ENCODE data around the gene GPR146.

Gene GPR146

DNA sequence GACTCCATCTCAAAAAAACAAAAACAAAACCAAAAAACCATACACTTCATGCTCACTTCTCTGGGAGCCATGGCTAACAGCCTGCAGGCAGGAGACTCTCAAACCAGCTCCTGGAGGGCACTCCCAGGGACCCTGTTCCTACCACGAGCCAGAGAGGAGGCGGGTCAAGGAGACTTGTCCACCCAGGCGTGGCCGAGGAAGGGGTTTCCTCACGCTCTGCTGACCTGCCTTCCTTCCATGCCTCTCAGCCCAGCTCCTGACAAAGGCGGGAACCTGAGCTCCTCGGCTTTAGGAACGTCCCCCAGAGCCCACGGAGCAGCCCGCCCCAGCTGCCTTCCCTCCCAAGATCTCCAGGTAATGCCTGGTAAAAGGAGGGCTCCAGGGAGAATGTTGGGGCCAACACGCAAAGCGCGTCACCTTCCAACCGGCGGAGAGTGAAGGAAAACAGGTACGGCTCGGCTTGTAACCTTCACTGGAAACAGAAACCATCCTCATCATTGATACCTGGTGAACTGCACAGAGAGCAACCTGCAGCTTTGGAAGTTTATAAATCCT is 9.5 kb downstream of the GPR146 start:
- TF ChIP-seq, protein P1, sequence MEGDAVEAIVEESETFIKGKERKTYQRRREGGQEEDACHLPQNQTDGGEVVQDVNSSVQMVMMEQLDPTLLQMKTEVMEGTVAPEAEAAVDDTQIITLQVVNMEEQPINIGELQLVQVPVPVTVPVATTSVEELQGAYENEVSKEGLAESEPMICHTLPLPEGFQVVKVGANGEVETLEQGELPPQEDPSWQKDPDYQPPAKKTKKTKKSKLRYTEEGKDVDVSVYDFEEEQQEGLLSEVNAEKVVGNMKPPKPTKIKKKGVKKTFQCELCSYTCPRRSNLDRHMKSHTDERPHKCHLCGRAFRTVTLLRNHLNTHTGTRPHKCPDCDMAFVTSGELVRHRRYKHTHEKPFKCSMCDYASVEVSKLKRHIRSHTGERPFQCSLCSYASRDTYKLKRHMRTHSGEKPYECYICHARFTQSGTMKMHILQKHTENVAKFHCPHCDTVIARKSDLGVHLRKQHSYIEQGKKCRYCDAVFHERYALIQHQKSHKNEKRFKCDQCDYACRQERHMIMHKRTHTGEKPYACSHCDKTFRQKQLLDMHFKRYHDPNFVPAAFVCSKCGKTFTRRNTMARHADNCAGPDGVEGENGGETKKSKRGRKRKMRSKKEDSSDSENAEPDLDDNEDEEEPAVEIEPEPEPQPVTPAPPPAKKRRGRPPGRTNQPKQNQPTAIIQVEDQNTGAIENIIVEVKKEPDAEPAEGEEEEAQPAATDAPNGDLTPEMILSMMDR (IDR thresholded peaks at IDR 0.05; ENCODE audit: low read depth, low read length) = no peak
- no peak for DNase-seq (ENCODE audit: low read depth in 2 of 2)
- no peak overlapping the region for H3K4me3 ChIP-seq (replicated peaks in 1 of 2; ENCODE audit: low read depth in 2 of 2, low read length in 2 of 2)

DNA sequence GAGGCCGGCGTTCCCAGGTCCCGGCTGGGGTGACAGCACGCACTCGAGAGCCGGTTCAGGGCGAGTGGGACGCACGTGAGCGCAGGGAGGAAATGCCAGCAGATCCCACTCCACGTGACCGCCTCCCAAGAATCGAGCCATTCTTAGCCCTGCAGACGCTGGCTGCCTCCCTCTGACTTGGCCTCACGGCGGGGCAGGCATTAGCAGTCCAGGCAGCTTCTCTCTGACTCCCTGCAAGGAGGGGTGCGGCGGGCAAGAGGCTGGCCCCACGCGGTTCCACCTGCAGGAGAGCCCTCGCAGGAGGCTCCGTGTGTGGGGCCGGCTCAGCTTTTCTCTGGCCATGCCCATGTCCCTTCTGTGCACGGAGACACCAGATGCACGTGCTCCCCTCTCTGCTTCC is 10.1 kb downstream of the GPR146 start:
- no peak overlapping the region for H3K4me3 ChIP-seq (replicated peaks in 1 of 2; ENCODE audit: low read depth in 2 of 2, low read length in 2 of 2)
- TF ChIP-seq, protein P1 (IDR thresholded peaks at IDR 0.05; ENCODE audit: low read depth, low read length) = no peak
- no peak for DNase-seq (ENCODE audit: low read depth in 2 of 2)

DNA sequence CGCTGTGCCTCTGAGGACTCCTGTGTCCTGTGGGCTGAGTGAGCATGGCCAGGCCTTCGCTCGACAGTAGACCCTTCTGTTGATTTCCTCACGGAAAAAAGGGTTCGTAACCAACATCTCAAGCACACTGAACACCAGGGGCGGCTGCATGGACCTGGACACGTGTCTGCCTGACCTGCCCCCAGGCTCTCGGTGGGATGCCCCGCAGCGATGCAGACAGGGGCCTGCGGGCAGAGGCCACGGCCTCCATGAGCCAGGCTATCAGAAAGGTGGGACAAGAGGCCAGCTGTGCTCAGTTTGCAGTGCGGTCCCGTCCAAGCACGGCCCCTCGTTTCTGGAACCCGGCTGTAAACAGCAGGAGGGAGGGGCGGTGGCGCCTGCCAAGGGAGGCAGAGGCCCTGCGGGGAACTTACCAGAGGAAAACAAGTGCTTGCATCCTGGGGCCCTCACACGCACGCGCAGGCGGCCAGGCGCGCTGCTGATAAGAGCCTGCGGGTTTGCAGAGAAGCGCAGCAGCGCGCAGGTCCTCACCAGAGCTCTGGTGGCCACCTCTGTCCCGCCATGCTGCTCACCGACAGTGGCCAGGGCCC is 10.6 kb downstream of the GPR146 start:
- H3K4me3 ChIP-seq (replicated peaks in 1 of 2; ENCODE audit: low read depth in 2 of 2, low read length in 2 of 2) = peak overlapping the region in 1 of 2 donors; percentile 13
- DNase-seq (ENCODE audit: low read depth in 2 of 2) = peak in 1 of 2 donors; percentile 82
- TF ChIP-seq, protein P1 (IDR thresholded peaks at IDR 0.05; ENCODE audit: low read depth, low read length) = no peak

DNA sequence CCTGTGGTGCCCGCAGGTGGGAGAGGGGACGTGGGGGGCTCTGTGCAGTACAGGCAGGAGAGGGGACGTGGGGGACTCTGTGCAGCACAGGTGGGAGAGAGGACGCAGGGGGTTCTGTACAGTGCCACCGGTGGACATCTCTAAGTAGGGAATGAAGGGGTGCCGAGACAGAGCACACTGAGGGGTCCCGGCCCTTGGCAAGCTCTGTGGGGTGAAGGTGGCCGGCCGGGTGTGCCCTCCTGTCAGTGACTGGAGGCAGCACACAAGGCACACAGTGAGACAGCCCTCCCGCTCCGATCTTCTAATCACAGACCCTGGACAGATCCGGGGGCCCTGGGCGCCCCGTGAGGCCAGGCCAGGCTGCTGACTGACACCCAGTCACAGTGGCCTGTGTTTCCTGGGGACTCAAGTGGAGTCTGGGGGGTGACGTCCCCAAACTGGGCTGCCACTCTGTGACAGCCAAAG is 11.2 kb downstream of the GPR146 start:
- H3K4me3 ChIP-seq (replicated peaks in 1 of 2; ENCODE audit: low read depth in 2 of 2, low read length in 2 of 2) = peak overlapping the region in 1 of 2 donors; percentile 13
- TF ChIP-seq, protein P1 (IDR thresholded peaks at IDR 0.05; ENCODE audit: low read depth, low read length) = no peak
- DNase-seq (ENCODE audit: low read depth in 2 of 2) = no peak

DNA sequence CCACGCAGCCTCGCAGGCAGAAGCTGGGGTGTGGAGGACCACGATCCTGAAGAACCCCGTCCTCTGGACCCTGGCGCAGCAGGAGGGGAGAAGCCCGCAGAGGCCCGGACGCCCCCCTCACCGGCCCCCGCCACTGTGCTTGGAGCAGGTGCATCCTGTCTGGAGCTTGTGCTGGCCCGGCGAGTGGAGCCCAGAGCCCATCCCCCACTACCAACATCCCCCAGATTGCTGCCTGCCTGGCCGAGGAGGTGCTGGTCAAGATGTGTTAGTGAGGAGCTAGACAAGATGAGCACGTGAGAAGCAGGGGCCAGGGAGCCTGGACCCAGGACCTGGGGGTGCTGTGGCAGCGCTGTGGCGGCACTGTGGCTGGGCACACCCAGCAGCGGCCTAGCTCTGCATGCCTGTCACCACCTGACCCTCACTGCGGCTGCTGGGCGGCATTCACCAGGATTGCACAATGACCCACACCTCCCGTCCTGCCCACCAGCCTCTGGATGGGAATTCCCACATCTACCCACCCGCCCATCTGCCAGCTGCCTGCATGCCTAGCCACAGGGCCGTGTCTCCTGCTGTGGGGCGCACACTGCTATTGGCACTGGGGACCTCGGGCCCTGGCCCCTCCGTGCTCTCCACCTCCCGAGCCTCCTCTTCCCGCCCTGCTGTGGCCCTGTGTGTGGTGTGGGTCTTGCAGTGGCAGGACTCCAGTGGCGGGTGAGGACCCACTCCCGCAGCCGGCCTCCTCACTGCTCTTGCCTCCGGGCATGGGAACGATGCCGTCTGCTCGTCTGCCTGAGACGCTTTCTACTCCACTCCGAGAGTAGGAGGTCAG is 11.8 kb downstream of the GPR146 start:
- DNase-seq (ENCODE audit: low read depth in 2 of 2) = peak in 1 of 2 donors; percentile 14
- TF ChIP-seq, protein P1 (IDR thresholded peaks at IDR 0.05; ENCODE audit: low read depth, low read length) = no peak
- H3K4me3 ChIP-seq (replicated peaks in 1 of 2; ENCODE audit: low read depth in 2 of 2, low read length in 2 of 2) = no peak overlapping the region

DNA sequence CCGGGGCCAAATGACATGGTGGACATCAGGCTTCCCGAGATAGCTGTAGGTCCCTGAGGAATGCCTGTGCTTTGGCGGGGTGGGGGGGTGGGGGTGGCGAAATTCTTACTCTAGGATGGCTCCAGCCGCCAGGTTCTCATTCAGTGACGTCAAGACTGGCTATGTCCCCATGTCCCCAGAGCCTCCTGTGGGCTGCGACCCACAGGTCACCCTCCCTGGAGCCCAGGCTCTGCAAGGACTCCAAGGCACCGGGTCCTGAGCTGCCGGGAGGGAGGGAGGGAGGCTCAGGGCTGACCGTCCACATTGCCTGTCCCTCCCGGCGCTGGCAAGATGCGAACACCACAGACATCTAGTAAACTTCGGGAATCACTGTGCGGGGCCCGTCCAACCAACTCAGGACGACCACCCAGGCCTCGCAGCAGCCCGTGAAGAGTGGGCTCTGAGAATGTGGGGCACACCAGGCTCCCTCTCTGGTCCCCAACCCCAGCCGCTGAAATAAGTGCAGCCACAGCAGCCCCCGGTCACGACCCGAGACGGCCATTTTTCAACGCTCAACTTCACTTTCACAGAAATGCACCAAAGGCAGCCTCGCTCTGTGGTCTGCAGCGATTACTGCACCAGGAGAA is 12.6 kb downstream of the GPR146 start:
- DNase-seq (ENCODE audit: low read depth in 2 of 2) = no peak
- no peak overlapping the region for H3K4me3 ChIP-seq (replicated peaks in 1 of 2; ENCODE audit: low read depth in 2 of 2, low read length in 2 of 2)
- TF ChIP-seq, protein P1 (IDR thresholded peaks at IDR 0.05; ENCODE audit: low read depth, low read length) = no peak
